ENCODE measurements around the gene LRMDA. TPM values are rescaled to one million over a fixed set of nuclear protein-coding genes. Genes with fewer than 3 reads are reported as not detected.

LRMDA gene
- total RNA-seq, 2 experiments from 2014 or later, result not detected

- H3K4me3 Mint-ChIP-seq, result no peak overlapping the region
- CTCF ChIA-PET, result no interaction called here
- H3K9me3 Mint-ChIP-seq, result peaks cover 2% of the 10 kb centered on the region
- DNase-seq, result no peak
- intact Hi-C loops (cut with micrococcal nuclease), result loop anchor here (2.0 kb wide), 1 partner anchor 914 kb away; no protein-coding TSS in a partner anchor
- no peaks in the 10 kb centered on the region for H3K36me3 Mint-ChIP-seq (ENCODE audit: low read depth)
- peaks cover 4% of the 10 kb centered on the region for H3K27me3 Mint-ChIP-seq (ENCODE audit: low read depth)
- H3K4me1 Mint-ChIP-seq (ENCODE audit: low read depth), result no peaks in the 10 kb centered on the region
- no peak overlapping the region for H3K27ac Mint-ChIP-seq
These were observed 879.2 kb downstream of the LRMDA start for GRCh38 chr10:76310588-76311080.

DNA sequence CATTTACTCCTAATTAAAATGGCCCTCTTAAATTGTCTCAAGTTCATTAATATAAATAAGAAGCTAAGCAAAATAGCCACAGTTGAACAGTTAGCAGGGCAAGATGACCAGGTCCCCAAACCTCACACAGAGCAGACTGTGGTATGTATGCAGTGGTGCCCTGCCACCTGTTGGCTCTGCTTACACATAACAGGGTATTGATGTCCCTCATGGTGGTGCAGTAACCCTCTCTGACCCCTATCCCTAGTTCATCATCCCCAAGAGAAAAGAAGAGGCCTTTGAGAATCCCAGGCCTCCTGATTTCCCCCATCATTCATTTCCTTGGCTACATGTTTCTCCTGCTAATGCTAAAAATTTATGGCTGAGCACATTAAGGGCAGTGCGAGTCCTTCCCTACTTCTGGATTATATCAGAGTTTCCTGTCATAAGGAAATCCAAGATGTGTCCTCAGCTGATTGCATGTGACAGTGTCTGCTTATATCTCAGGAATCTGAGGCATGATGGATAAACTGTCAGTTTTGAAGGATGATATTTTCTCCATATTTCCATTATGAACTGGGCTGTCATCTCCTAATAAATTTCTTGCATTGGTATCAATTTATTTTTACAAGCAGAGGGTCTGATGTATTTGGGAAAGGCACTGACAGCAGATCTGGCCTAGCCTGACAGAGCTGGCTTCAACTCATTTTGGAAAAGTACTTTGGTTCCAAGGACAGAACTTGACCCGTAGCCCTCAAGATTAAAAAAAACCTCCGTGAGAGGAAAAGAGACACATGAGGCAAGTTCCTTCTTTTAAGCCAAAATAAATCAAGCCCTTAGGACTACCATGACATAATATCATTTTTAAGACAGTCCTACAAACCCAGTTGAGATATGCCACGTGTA is 880.6 kb downstream of the LRMDA start:
- no peak overlapping the region for H3K4me3 Mint-ChIP-seq
- H3K27ac Mint-ChIP-seq, result no peak overlapping the region
- CTCF ChIA-PET, result no interaction called here
- DNase-seq, result peak; percentile 28
- H3K4me1 Mint-ChIP-seq (ENCODE audit: low read depth), result no peaks in the 10 kb centered on the region
- H3K27me3 Mint-ChIP-seq (ENCODE audit: low read depth), result peaks cover 2% of the 10 kb centered on the region
- H3K9me3 Mint-ChIP-seq, result peaks cover 2% of the 10 kb centered on the region
- H3K36me3 Mint-ChIP-seq (ENCODE audit: low read depth), result no peaks in the 10 kb centered on the region
- intact Hi-C loops (cut with micrococcal nuclease), result loop anchor here (2.0 kb wide), 1 partner anchor 915 kb away; no protein-coding TSS in a partner anchor

GRCh38 chr10:76315240-76315639 is 883.8 kb downstream of the LRMDA start:
- Mint-ChIP-seq H3K36me3 (ENCODE audit: low read depth) (no peaks in the 10 kb centered on the region), H3K27ac (no peak overlapping the region), H3K4me3 (no peak overlapping the region), H3K27me3 (ENCODE audit: low read depth) (peaks cover 2% of the 10 kb centered on the region), H3K9me3 (peaks cover 5% of the 10 kb centered on the region), H3K4me1 (ENCODE audit: low read depth) (no peaks in the 10 kb centered on the region)
- intact Hi-C loops (cut with micrococcal nuclease), result no loop called here
- CTCF ChIA-PET, result no interaction called here
- DNase-seq, result no peak

DNA sequence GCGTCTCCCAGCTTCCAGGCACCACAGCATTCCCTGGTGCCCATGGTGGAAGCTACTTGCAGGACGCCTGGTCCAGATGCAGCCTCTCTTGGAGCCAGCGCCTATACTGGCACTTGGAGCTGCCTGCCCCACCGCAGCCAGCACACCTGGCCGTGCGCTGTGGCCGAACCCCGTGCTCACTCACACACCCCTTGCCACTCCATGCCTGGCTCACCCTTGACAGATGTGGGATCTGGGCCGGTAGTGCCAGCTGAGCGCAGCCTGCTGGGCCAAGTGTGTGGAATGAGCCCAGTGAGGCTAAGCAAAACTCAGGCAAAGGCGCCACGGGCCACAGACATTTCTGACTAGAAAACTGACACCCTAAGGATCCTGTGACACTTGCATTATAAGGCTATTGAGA is 884.8 kb downstream of the LRMDA start:
- peaks cover 2% of the 10 kb centered on the region for H3K27me3 Mint-ChIP-seq (ENCODE audit: low read depth)
- H3K27ac Mint-ChIP-seq, result no peak overlapping the region
- no peaks in the 10 kb centered on the region for H3K4me1 Mint-ChIP-seq (ENCODE audit: low read depth)
- DNase-seq, result no peak
- no peaks in the 10 kb centered on the region for H3K36me3 Mint-ChIP-seq (ENCODE audit: low read depth)
- no peak overlapping the region for H3K4me3 Mint-ChIP-seq
- intact Hi-C loops (cut with micrococcal nuclease), result no loop called here
- CTCF ChIA-PET, result no interaction called here
- H3K9me3 Mint-ChIP-seq, result peaks cover 5% of the 10 kb centered on the region

DNA sequence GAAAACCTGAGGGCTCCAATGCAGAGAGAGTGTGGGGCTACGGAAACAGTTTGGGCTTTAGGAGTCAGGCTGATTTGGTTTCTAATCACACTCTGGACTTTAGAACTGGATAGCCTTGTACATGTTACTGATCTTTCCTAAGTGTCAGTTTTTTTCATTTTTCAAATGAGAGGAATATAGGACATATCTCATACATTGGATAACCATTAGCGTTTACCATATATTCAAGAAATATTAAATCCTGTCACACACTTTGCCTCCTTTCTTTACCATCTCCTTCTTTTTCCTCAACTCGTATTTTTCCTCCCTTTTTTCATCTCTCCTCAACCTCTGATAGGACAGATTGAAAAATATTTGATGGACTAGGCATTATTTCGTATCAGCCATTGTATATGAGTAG is 885.7 kb downstream of the LRMDA start:
- no peaks in the 10 kb centered on the region for H3K4me1 Mint-ChIP-seq (ENCODE audit: low read depth)
- intact Hi-C loops (cut with micrococcal nuclease), result no loop called here
- no peaks in the 10 kb centered on the region for H3K36me3 Mint-ChIP-seq (ENCODE audit: low read depth)
- peaks cover 5% of the 10 kb centered on the region for H3K9me3 Mint-ChIP-seq
- no peak overlapping the region for H3K4me3 Mint-ChIP-seq
- H3K27ac Mint-ChIP-seq, result no peak overlapping the region
- CTCF ChIA-PET, result no interaction called here
- DNase-seq, result no peak
- peaks cover 2% of the 10 kb centered on the region for H3K27me3 Mint-ChIP-seq (ENCODE audit: low read depth)

DNA sequence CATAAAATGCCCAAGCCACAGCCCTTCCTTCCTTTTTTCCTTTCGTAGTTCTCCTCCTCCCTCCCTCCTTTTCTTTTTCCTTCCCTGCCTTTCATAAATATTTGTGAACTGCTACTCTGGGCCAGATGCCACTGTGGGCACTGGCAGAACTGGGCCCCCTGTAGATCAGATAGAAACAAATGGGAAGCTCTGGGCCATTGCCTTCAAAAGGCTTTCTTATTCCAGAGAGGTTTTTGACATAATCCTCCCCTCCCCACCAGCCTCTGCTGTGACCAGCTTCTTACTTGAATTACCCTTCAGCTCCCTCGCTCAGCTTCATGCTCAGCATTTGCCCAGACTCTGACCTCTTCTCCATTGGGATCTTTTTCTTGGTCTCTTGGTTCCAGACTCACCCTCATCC is 886.8 kb downstream of the LRMDA start:
- Mint-ChIP-seq H3K27ac (no peak overlapping the region), H3K4me1 (ENCODE audit: low read depth) (no peaks in the 10 kb centered on the region), H3K4me3 (no peak overlapping the region), H3K9me3 (peaks cover 5% of the 10 kb centered on the region), H3K27me3 (ENCODE audit: low read depth) (peaks cover 2% of the 10 kb centered on the region), H3K36me3 (ENCODE audit: low read depth) (no peaks in the 10 kb centered on the region)
- DNase-seq, result no peak
- CTCF ChIA-PET, result no interaction called here
- intact Hi-C loops (cut with micrococcal nuclease), result no loop called here

- DNase-seq, result no peak
- Mint-ChIP-seq H3K27ac (no peak overlapping the region), H3K9me3 (peaks cover 5% of the 10 kb centered on the region), H3K4me1 (ENCODE audit: low read depth) (no peaks in the 10 kb centered on the region), H3K27me3 (ENCODE audit: low read depth) (peaks cover 2% of the 10 kb centered on the region), H3K4me3 (no peak overlapping the region), H3K36me3 (ENCODE audit: low read depth) (no peaks in the 10 kb centered on the region)
- CTCF ChIA-PET, result no interaction called here
- intact Hi-C loops (cut with micrococcal nuclease), result no loop called here
These were observed 888.2 kb downstream of the LRMDA start for GRCh38 chr10:76319661-76320060.

- no peak overlapping the region for H3K27ac Mint-ChIP-seq
- intact Hi-C loops (cut with micrococcal nuclease), result no loop called here
- peaks cover 4% of the 10 kb centered on the region for H3K9me3 Mint-ChIP-seq
- H3K36me3 Mint-ChIP-seq (ENCODE audit: low read depth), result no peaks in the 10 kb centered on the region
- no peak overlapping the region for H3K4me3 Mint-ChIP-seq
- no peaks in the 10 kb centered on the region for H3K27me3 Mint-ChIP-seq (ENCODE audit: low read depth)
- CTCF ChIA-PET, result no interaction called here
- DNase-seq, result no peak
- no peaks in the 10 kb centered on the region for H3K4me1 Mint-ChIP-seq (ENCODE audit: low read depth)
These were observed 892.9 kb downstream of the LRMDA start for GRCh38 chr10:76324283-76324682.

GRCh38 chr10:76327441-76327840 is 896.0 kb downstream of the LRMDA start:
- Mint-ChIP-seq H3K4me1 (ENCODE audit: low read depth) (no peaks in the 10 kb centered on the region), H3K9me3 (no peaks in the 10 kb centered on the region), H3K27ac (no peak overlapping the region), H3K27me3 (ENCODE audit: low read depth) (no peaks in the 10 kb centered on the region), H3K4me3 (no peak overlapping the region), H3K36me3 (ENCODE audit: low read depth) (no peaks in the 10 kb centered on the region)
- CTCF ChIA-PET, result no interaction called here
- intact Hi-C loops (cut with micrococcal nuclease), result no loop called here
- no peak for DNase-seq

DNA sequence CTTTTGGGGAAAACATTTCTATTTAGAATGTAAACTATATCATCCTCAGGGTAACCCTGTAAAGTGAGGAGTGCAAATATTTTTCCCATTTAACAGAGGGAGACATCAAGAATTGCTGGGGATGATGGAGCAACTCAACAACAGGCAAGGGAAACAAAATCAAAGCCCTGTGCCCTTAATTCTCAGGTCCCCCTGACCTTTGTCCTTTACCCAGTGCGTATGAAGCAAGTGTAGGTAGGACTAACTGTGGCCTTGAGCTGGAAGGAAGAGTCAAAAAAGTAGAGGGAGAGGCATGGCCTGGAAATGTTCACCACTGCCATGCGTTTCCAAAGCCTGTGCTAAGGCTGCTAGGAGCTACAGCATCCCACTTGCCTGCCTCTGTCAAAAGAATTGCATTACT is 896.9 kb downstream of the LRMDA start:
- no peaks in the 10 kb centered on the region for H3K4me1 Mint-ChIP-seq (ENCODE audit: low read depth)

DNA sequence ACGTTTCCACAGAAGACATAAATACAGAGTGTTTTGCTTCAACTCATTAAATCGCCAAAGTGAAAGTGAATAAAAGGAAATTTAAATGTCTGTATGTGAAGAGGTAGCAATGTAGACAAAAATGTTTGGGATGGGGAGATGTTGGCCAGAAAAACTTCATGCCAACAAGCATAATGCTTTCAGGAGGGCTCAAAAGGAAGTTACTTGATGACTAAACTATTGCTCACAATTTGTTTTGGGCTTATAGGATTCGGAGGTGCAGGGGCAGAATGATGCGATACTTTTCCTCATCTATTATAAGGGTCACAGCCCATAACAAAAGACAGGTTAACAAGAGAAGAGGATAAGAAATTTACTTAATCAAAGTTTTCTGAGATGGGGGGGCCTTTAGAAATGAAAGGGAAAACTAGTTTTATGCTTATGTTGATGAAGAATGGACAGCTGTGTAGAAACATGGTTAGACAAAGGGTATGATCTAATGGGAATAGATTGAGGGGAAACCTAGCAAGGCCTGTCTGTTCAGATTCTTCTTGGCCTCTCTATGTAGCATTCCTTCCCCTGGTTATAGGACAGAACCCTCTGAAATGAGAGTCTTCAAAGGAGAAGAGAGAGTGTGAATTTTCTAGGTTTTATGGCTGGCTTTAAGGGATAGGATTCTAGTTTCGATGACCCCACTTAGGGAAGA is 898.6 kb downstream of the LRMDA start:
- intact Hi-C loops (cut with micrococcal nuclease), result no loop called here
- Mint-ChIP-seq H3K4me1 (ENCODE audit: low read depth) (no peaks in the 10 kb centered on the region), H3K27ac (no peak overlapping the region), H3K4me3 (no peak overlapping the region), H3K36me3 (ENCODE audit: low read depth) (no peaks in the 10 kb centered on the region), H3K9me3 (no peaks in the 10 kb centered on the region), H3K27me3 (ENCODE audit: low read depth) (no peaks in the 10 kb centered on the region)
- DNase-seq, result no peak
- CTCF ChIA-PET, result no interaction called here

More for the DNA sequence above, 896.9 kb downstream of the LRMDA start:
- Mint-ChIP-seq H3K27me3 (ENCODE audit: low read depth) (no peaks in the 10 kb centered on the region), H3K9me3 (no peaks in the 10 kb centered on the region), H3K27ac (no peak overlapping the region), H3K4me3 (no peak overlapping the region), H3K36me3 (ENCODE audit: low read depth) (no peaks in the 10 kb centered on the region)
- intact Hi-C loops (cut with micrococcal nuclease), result no loop called here
- no peak for DNase-seq
- CTCF ChIA-PET, result no interaction called here

- CTCF ChIA-PET, result no interaction called here
- intact Hi-C loops (cut with micrococcal nuclease), result no loop called here
These were observed 900.3 kb downstream of the LRMDA start for GRCh38 chr10:76331742-76332141.

GRCh38 chr10:76333326-76333725 is 901.9 kb downstream of the LRMDA start:
- intact Hi-C loops (cut with micrococcal nuclease), result no loop called here
- Mint-ChIP-seq H3K36me3 (ENCODE audit: low read depth) (no peaks in the 10 kb centered on the region), H3K4me1 (ENCODE audit: low read depth) (no peaks in the 10 kb centered on the region), H3K27me3 (ENCODE audit: low read depth) (no peaks in the 10 kb centered on the region), H3K4me3 (no peak overlapping the region), H3K27ac (no peak overlapping the region), H3K9me3 (no peaks in the 10 kb centered on the region)
- no peak for DNase-seq
- CTCF ChIA-PET, result no interaction called here

More at GRCh38 chr10:76331742-76332141, 900.3 kb downstream of the LRMDA start:
- no peaks in the 10 kb centered on the region for H3K36me3 Mint-ChIP-seq (ENCODE audit: low read depth)
- DNase-seq, result no peak
- H3K4me3 Mint-ChIP-seq, result no peak overlapping the region
- no peaks in the 10 kb centered on the region for H3K4me1 Mint-ChIP-seq (ENCODE audit: low read depth)
- no peaks in the 10 kb centered on the region for H3K9me3 Mint-ChIP-seq
- no peaks in the 10 kb centered on the region for H3K27me3 Mint-ChIP-seq (ENCODE audit: low read depth)
- H3K27ac Mint-ChIP-seq, result no peak overlapping the region

Data from activated naive CD4-positive, alpha-beta T cell treated with anti-CD3 and anti-CD28 coated beads for 36 hours (primary cell).